DMS79 treated with DMSO at 0.1 percent for 48 hours (cell line): Measurements from ENCODE around the gene NOTCH2.
A peak's percentile ranks its signal among the peaks of the same experiment; 100 is the strongest.
"Not testable (repeated sequence)": the region's sequence is repeated elsewhere in the genome, so short reads cannot be mapped to it uniquely, and the experiment has no call there.

Source experiments
- DNase-seq: peaks from one replicate; lab custom pipeline; 2025; lab: John Stamatoyannopoulos, UW

The NOTCH2 gene

GRCh38 chr1:120068683-120069066, 787 bp downstream of the NOTCH2 start:
- not testable (repeated sequence) for DNase-seq

- not testable (repeated sequence) for DNase-seq
Observed at GRCh38 chr1:120048208-120048607, 21.3 kb downstream of the NOTCH2 start.

- DNase-seq, result not testable (repeated sequence)
Observed at GRCh38 chr1:120041771-120042170, 27.7 kb downstream of the NOTCH2 start.

- not testable (repeated sequence) for DNase-seq
Observed at GRCh38 chr1:120032253-120032652, 37.2 kb downstream of the NOTCH2 start.

GRCh38 chr1:120023791-120024190, 45.7 kb downstream of the NOTCH2 start:
- DNase-seq, result not testable (repeated sequence)

- DNase-seq, result not testable (repeated sequence)
Observed at GRCh38 chr1:120014978-120015377, 54.5 kb downstream of the NOTCH2 start.

GRCh38 chr1:120008320-120008719, 61.1 kb downstream of the NOTCH2 start:
- not testable (repeated sequence) for DNase-seq

- not testable (repeated sequence) for DNase-seq
Observed at GRCh38 chr1:120007850-120008249, 61.6 kb downstream of the NOTCH2 start.

- not testable (repeated sequence) for DNase-seq
Observed at GRCh38 chr1:120001035-120001434, 68.4 kb downstream of the NOTCH2 start.

- not testable (repeated sequence) for DNase-seq
Observed at GRCh38 chr1:119996731-119997312, 72.6 kb downstream of the NOTCH2 start.

- not testable (repeated sequence) for DNase-seq
Observed at GRCh38 chr1:119995975-119996374, 73.5 kb downstream of the NOTCH2 start.

- DNase-seq, result no peak
Observed at GRCh38 chr1:119988306-119989062, 81.0 kb downstream of the NOTCH2 start.

- DNase-seq, result no peak
Observed at GRCh38 chr1:119987686-119988085, 81.8 kb downstream of the NOTCH2 start.

- no peak for DNase-seq
Observed at GRCh38 chr1:119987112-119987511, 82.3 kb downstream of the NOTCH2 start.

- DNase-seq, result no peak
Observed at GRCh38 chr1:119986007-119986497, 83.4 kb downstream of the NOTCH2 start.

- no peak for DNase-seq
Observed at GRCh38 chr1:119984771-119985170, 84.7 kb downstream of the NOTCH2 start.

GRCh38 chr1:119981986-119982815, 87.3 kb downstream of the NOTCH2 start:
- DNase-seq, result no peak

- DNase-seq, result no peak
Observed at GRCh38 chr1:119981496-119981895, 88.0 kb downstream of the NOTCH2 start.

- peak; percentile 96 for DNase-seq
Observed at GRCh38 chr1:119978018-119978505, 91.4 kb downstream of the NOTCH2 start.

GRCh38 chr1:119977113-119977736, 92.2 kb downstream of the NOTCH2 start:
- not testable (repeated sequence) for DNase-seq

- DNase-seq, result not testable (repeated sequence)
Observed at GRCh38 chr1:119975582-119976254, 93.7 kb downstream of the NOTCH2 start.
